ENCODE data around the gene LNX1. TPM values are rescaled to one million over a fixed set of nuclear protein-coding genes. Genes with fewer than 3 reads are reported as not detected.

LNX1 gene
- total RNA-seq, 1 donor from 2014 or later: 4.4 TPM

DNA sequence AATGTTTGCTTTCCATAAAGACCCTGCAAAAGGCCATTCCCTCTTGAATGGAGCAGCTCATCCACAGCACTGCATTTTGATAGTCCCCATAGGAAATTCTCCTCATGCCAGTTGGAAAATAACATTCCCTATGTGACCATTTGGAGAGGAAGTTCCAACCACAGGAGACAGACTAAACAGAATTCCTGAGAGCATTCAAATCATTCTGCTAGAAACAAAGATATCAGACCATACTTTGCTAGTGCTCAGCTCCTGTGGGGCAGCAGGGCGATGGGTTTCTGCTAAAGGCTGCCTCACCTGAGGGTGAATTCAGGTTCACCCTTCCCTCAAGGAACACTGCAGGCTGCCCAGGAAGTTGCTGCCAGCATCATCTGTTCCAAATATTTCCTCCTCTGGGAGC, 58.8 kb downstream of the LNX1 start:
- peaks cover 35% of the 10 kb centered on the region for H3K4me1 Mint-ChIP-seq (ENCODE audit: low read depth, unreplicated experiment)
- H3K4me3 Mint-ChIP-seq (ENCODE audit: unreplicated experiment): no peak overlapping the region
- TF ChIP-seq, protein P1, sequence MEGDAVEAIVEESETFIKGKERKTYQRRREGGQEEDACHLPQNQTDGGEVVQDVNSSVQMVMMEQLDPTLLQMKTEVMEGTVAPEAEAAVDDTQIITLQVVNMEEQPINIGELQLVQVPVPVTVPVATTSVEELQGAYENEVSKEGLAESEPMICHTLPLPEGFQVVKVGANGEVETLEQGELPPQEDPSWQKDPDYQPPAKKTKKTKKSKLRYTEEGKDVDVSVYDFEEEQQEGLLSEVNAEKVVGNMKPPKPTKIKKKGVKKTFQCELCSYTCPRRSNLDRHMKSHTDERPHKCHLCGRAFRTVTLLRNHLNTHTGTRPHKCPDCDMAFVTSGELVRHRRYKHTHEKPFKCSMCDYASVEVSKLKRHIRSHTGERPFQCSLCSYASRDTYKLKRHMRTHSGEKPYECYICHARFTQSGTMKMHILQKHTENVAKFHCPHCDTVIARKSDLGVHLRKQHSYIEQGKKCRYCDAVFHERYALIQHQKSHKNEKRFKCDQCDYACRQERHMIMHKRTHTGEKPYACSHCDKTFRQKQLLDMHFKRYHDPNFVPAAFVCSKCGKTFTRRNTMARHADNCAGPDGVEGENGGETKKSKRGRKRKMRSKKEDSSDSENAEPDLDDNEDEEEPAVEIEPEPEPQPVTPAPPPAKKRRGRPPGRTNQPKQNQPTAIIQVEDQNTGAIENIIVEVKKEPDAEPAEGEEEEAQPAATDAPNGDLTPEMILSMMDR (IDR thresholded peaks at IDR 0.05; ENCODE audit: insufficient read depth, low read depth, low read length): no peak
- TF ChIP-seq EZH2 (IDR thresholded peaks at IDR 0.05; ENCODE audit: insufficient read depth, low read length): no peak
- no peak overlapping the region for H3K27ac ChIP-seq (ENCODE audit: low read depth, low read length)
- peak; percentile 78 for DNase-seq (ENCODE audit: low read depth)
- H3K4me2 ChIP-seq (ENCODE audit: low read length): peak overlapping the region; percentile 54
- H3K27me3 Mint-ChIP-seq (ENCODE audit: low read depth, unreplicated experiment): no peaks in the 10 kb centered on the region
- peak overlapping the region; percentile 20 for H2AFZ ChIP-seq (ENCODE audit: low read depth, low read length)
- H3K36me3 ChIP-seq (ENCODE audit: insufficient read depth, low read length): no peaks in the 10 kb centered on the region
- H3K36me3 Mint-ChIP-seq (ENCODE audit: low read depth, unreplicated experiment): no peaks in the 10 kb centered on the region
- H3K4me1 ChIP-seq (ENCODE audit: insufficient read depth, low read length): peaks cover 12% of the 10 kb centered on the region
- H3K9me3 Mint-ChIP-seq (ENCODE audit: unreplicated experiment): peaks cover 2% of the 10 kb centered on the region
- no peak overlapping the region for H3K9ac ChIP-seq (ENCODE audit: low read length)
- H3K4me3 ChIP-seq (ENCODE audit: insufficient read depth, low read depth, low read length): no peak overlapping the region
- H4K20me1 ChIP-seq (ENCODE audit: insufficient read depth, low read length): no peaks in the 10 kb centered on the region
- H3K27ac Mint-ChIP-seq (ENCODE audit: unreplicated experiment): peak overlapping the region; percentile 70
- no peak for FAIRE-seq
- no peaks in the 10 kb centered on the region for H3K9me3 ChIP-seq (ENCODE audit: insufficient read depth, low read depth, low read length)
- no peaks in the 10 kb centered on the region for H3K79me2 ChIP-seq (ENCODE audit: insufficient read depth, low read length)
- no peaks in the 10 kb centered on the region for H3K27me3 ChIP-seq (ENCODE audit: insufficient read depth, low read length)

DNA sequence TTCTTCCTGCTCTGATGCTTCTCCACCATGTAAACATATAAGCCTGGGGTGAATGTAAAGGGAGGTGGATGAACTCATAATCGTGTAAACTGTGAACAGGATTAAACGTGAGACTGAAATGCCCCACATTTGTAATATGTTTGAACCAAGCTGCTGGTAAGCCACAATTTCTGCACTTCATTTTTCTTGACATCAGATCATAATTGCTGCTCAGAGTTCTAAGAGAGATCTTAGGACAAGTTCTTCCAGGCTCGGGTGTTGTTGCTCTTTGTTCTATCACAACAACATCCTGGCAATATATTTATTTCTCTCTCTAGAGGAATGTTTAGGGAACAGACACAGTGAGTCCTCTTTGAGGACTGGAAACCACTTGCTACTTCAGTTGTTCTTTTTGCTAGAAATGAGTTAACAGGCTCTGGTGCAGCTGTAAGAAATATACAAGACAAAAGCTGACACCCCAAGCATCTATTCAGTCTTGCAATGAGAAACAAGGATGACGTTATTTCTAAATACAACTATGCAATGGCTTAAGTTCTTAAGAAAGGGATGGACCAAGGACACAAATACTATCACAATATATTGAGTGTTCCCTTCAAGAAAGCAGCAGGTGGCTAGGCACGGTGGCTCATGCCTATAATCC, 59.6 kb downstream of the LNX1 start:
- Mint-ChIP-seq H3K27ac (ENCODE audit: unreplicated experiment) (no peak overlapping the region), H3K4me1 (ENCODE audit: low read depth, unreplicated experiment) (peaks cover 34% of the 10 kb centered on the region), H3K9me3 (ENCODE audit: unreplicated experiment) (peaks cover 2% of the 10 kb centered on the region), H3K27me3 (ENCODE audit: low read depth, unreplicated experiment) (no peaks in the 10 kb centered on the region), H3K4me3 (ENCODE audit: unreplicated experiment) (no peak overlapping the region), H3K36me3 (ENCODE audit: low read depth, unreplicated experiment) (no peaks in the 10 kb centered on the region)
- no peak overlapping the region for H3K9ac ChIP-seq (ENCODE audit: low read length)
- no peak overlapping the region for H3K27ac ChIP-seq (ENCODE audit: low read depth, low read length)
- H2AFZ ChIP-seq (ENCODE audit: low read depth, low read length): no peak overlapping the region
- no peaks in the 10 kb centered on the region for H3K79me2 ChIP-seq (ENCODE audit: insufficient read depth, low read length)
- H3K36me3 ChIP-seq (ENCODE audit: insufficient read depth, low read length): no peaks in the 10 kb centered on the region
- H3K4me3 ChIP-seq (ENCODE audit: insufficient read depth, low read depth, low read length): no peak overlapping the region
- H3K27me3 ChIP-seq (ENCODE audit: insufficient read depth, low read length): no peaks in the 10 kb centered on the region
- no peak for DNase-seq (ENCODE audit: low read depth)
- no peak for FAIRE-seq
- peaks cover 12% of the 10 kb centered on the region for H3K4me1 ChIP-seq (ENCODE audit: insufficient read depth, low read length)
- H4K20me1 ChIP-seq (ENCODE audit: insufficient read depth, low read length): no peaks in the 10 kb centered on the region
- no peak for TF ChIP-seq EZH2 (IDR thresholded peaks at IDR 0.05; ENCODE audit: insufficient read depth, low read length)
- TF ChIP-seq, protein P1 (IDR thresholded peaks at IDR 0.05; ENCODE audit: insufficient read depth, low read depth, low read length): no peak
- H3K9me3 ChIP-seq (ENCODE audit: insufficient read depth, low read depth, low read length): no peaks in the 10 kb centered on the region
- H3K4me2 ChIP-seq (ENCODE audit: low read length): no peak overlapping the region

DNA sequence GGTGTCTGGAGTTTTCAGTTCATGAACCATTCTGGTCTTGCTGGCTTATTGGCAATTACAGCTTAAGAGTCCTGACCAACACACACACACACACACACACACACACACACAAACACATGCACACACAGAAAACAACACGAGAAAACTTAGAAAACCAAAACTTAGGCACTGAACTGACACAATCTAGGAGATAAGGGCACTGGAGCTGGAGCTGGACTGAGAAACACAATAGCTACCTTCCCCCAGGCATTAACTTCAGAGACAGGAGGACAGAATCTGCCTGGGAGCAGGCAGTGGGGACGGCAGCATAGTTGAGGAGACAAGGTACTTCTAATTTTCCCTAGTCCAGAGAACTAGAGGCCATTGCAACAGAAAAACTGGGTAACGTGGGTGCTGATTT, 62.3 kb downstream of the LNX1 start:
- no peak for FAIRE-seq

More for the DNA sequence above, 62.3 kb downstream of the LNX1 start:
- H3K27me3 ChIP-seq (ENCODE audit: insufficient read depth, low read length): no peaks in the 10 kb centered on the region
- H3K27ac ChIP-seq (ENCODE audit: low read depth, low read length): no peak overlapping the region
- H3K9me3 Mint-ChIP-seq (ENCODE audit: unreplicated experiment): peaks cover 2% of the 10 kb centered on the region
- H3K27me3 Mint-ChIP-seq (ENCODE audit: low read depth, unreplicated experiment): no peaks in the 10 kb centered on the region
- H3K4me1 Mint-ChIP-seq (ENCODE audit: low read depth, unreplicated experiment): peaks cover 37% of the 10 kb centered on the region
- H3K36me3 Mint-ChIP-seq (ENCODE audit: low read depth, unreplicated experiment): no peaks in the 10 kb centered on the region
- H3K27ac Mint-ChIP-seq (ENCODE audit: unreplicated experiment): no peak overlapping the region
- no peak for DNase-seq (ENCODE audit: low read depth)
- no peak overlapping the region for H3K9ac ChIP-seq (ENCODE audit: low read length)
- no peaks in the 10 kb centered on the region for H3K9me3 ChIP-seq (ENCODE audit: insufficient read depth, low read depth, low read length)
- no peak for TF ChIP-seq EZH2 (IDR thresholded peaks at IDR 0.05; ENCODE audit: insufficient read depth, low read length)
- TF ChIP-seq, protein P1 (IDR thresholded peaks at IDR 0.05; ENCODE audit: insufficient read depth, low read depth, low read length): no peak
- no peaks in the 10 kb centered on the region for H4K20me1 ChIP-seq (ENCODE audit: insufficient read depth, low read length)
- no peaks in the 10 kb centered on the region for H3K79me2 ChIP-seq (ENCODE audit: insufficient read depth, low read length)
- H3K36me3 ChIP-seq (ENCODE audit: insufficient read depth, low read length): no peaks in the 10 kb centered on the region
- H3K4me1 ChIP-seq (ENCODE audit: insufficient read depth, low read length): peaks cover 12% of the 10 kb centered on the region
- H3K4me3 Mint-ChIP-seq (ENCODE audit: unreplicated experiment): no peak overlapping the region
- H3K4me2 ChIP-seq (ENCODE audit: low read length): no peak overlapping the region
- H2AFZ ChIP-seq (ENCODE audit: low read depth, low read length): no peak overlapping the region
- H3K4me3 ChIP-seq (ENCODE audit: insufficient read depth, low read depth, low read length): no peak overlapping the region
